DOHH2 (cell line): ENCODE measurements around the gene ILDR2.

ENCODE experiments used
- H3F3A ChIP-seq: fragments of 200-600 bp; sonication (generic), shearing (Covaris generic); 2 replicates; pipeline ENCODE4 v1.6.0; 2016; ENCODE audit warnings: antibody characterized with exemption, mild to moderate bottlenecking; ENCODE audit not compliant: control insufficient read depth, insufficient read depth
- H3K27ac ChIP-seq: fragments of 200-600 bp; sonication (generic); 2 replicates; pipeline ENCODE4 v1.5.1; 2014; ENCODE audit warnings: low read depth, mild to moderate bottlenecking, low read length, moderate library complexity
- H3K27me3 ChIP-seq: fragments of 200-600 bp; sonication (generic); 2 replicates; pipeline ENCODE4 v1.6.1; 2014; ENCODE audit warnings: mild to moderate bottlenecking, low read length, mixed read lengths; ENCODE audit not compliant: control insufficient read depth
- H3K36me3 ChIP-seq: fragments of 200-600 bp; sonication (generic); 2 replicates; pipeline ENCODE4 v1.6.1; 2014; ENCODE audit warnings: mild to moderate bottlenecking, low read length, moderate library complexity, mixed read lengths; ENCODE audit not compliant: control insufficient read depth
- H3K4me1 ChIP-seq: fragments of 200-600 bp; sonication (generic); 2 replicates; pipeline ENCODE4 v1.6.1; 2014; ENCODE audit warnings: mild to moderate bottlenecking, low read length, mixed read lengths; ENCODE audit not compliant: control insufficient read depth
- H3K4me2 ChIP-seq: fragments of 200-600 bp; sonication (generic); 2 replicates; pipeline ENCODE4 v1.6.0; 2014; ENCODE audit warnings: mild to moderate bottlenecking, low read length, moderate library complexity
- H3K4me3 ChIP-seq: fragments of 200-600 bp; sonication (generic); 2 replicates; pipeline ENCODE4 v1.5.1; 2014; ENCODE audit warnings: mild to moderate bottlenecking, low read length, mixed read lengths
- H3K79me2 ChIP-seq: fragments of 200-600 bp; sonication (generic); 2 replicates; pipeline ENCODE4 v1.6.1; 2014; ENCODE audit warnings: mild to moderate bottlenecking, low read length, mixed read lengths; ENCODE audit not compliant: control insufficient read depth
- H3K9me2 ChIP-seq: fragments of 200-600 bp; sonication (generic); replicated peaks from 2 replicates; pipeline ENCODE4 v1.6.1; 2014; ENCODE audit warnings: mild to moderate bottlenecking, low read length, mixed read lengths; ENCODE audit not compliant: control insufficient read depth
- H3K9me3 ChIP-seq: fragments of 200-600 bp; sonication (generic); 2 replicates; pipeline ENCODE4 v1.6.1; 2014; ENCODE audit warnings: antibody characterized with exemption, low read length, mixed read lengths; ENCODE audit not compliant: control insufficient read depth, insufficient read depth
- H4K20me1 ChIP-seq: fragments of 200-600 bp; sonication (generic); 2 replicates; pipeline ENCODE4 v1.6.0; 2014; ENCODE audit warnings: low read depth, mild to moderate bottlenecking, antibody characterized with exemption, low read length, moderate library complexity; ENCODE audit not compliant: control insufficient read depth, insufficient read depth
- EZH2phosphoT487 ChIP-seq: fragments of 200-600 bp; sonication (generic); IDR thresholded peaks from 2 replicates; pipeline ENCODE4 v1.6.1; 2017; ENCODE audit warnings: borderline replicate concordance, mild to moderate bottlenecking, antibody characterized with exemption, low read length, moderate library complexity, mixed read lengths
- TF ChIP-seq, protein P1 (sequence below): fragments of 200-600 bp; sonication (generic); IDR thresholded peaks from one replicate; pipeline ENCODE4 v1.5.1; 2014; ENCODE audit warnings: antibody characterized with exemption, mild to moderate bottlenecking, low read depth, low read length; ENCODE audit not compliant: poor library complexity, severe bottlenecking

Gene ILDR2

DNA sequence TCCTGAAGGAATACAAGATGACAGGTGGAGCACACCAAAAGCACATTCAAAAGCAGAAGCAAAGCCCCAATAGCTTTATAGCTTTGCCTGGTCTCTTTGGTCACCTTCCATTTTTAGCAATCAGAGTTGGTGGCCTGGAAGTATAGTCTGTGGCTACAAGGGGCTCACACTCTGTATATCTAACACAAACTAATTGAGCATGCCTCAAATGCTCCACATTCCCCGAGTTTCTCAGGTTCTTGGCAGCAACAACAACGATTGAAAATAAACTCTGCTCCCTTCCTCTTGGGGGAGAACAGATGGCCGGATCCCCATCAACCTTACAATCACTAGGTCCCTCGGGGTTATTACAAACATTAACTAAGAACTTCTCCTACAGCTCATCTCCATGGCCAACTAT, 74.4 kb downstream of the ILDR2 start:
- Histone ChIP-seq H3K4me3 (no peak overlapping the region), H3K9me3 (no peaks in the 10 kb centered on the region), H3F3A (no peaks in the 10 kb centered on the region), H3K27ac (no peak overlapping the region), H3K27me3 (no peaks in the 10 kb centered on the region), H3K4me2 (no peak overlapping the region), H3K9me2 (no peaks in the 10 kb centered on the region), H4K20me1 (no peaks in the 10 kb centered on the region), H3K4me1 (peaks cover 6% of the 10 kb centered on the region; the same call in 1 of the 2 replicates), H3K79me2 (no peaks in the 10 kb centered on the region), H3K36me3 (no peaks in the 10 kb centered on the region)
- TF ChIP-seq, protein P1, sequence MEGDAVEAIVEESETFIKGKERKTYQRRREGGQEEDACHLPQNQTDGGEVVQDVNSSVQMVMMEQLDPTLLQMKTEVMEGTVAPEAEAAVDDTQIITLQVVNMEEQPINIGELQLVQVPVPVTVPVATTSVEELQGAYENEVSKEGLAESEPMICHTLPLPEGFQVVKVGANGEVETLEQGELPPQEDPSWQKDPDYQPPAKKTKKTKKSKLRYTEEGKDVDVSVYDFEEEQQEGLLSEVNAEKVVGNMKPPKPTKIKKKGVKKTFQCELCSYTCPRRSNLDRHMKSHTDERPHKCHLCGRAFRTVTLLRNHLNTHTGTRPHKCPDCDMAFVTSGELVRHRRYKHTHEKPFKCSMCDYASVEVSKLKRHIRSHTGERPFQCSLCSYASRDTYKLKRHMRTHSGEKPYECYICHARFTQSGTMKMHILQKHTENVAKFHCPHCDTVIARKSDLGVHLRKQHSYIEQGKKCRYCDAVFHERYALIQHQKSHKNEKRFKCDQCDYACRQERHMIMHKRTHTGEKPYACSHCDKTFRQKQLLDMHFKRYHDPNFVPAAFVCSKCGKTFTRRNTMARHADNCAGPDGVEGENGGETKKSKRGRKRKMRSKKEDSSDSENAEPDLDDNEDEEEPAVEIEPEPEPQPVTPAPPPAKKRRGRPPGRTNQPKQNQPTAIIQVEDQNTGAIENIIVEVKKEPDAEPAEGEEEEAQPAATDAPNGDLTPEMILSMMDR, result no peak
- TF ChIP-seq EZH2phosphoT487, result no peak

GRCh38 chr1:166899769-166900168, 75.6 kb downstream of the ILDR2 start:
- no peaks in the 10 kb centered on the region for H3F3A ChIP-seq
- H3K4me1 ChIP-seq, result peaks cover 6% of the 10 kb centered on the region; the same call in 1 of the 2 replicates
- H3K27me3 ChIP-seq, result peaks cover 3% of the 10 kb centered on the region; the same call in 1 of the 2 replicates
- no peak overlapping the region for H3K4me3 ChIP-seq
- H3K79me2 ChIP-seq, result no peaks in the 10 kb centered on the region
- H3K9me3 ChIP-seq, result no peaks in the 10 kb centered on the region
- no peak overlapping the region for H3K4me2 ChIP-seq
- TF ChIP-seq EZH2phosphoT487, result no peak
- TF ChIP-seq, protein P1, result no peak
- no peaks in the 10 kb centered on the region for H3K36me3 ChIP-seq
- H3K9me2 ChIP-seq, result no peaks in the 10 kb centered on the region
- H3K27ac ChIP-seq, result no peak overlapping the region
- no peaks in the 10 kb centered on the region for H4K20me1 ChIP-seq

DNA sequence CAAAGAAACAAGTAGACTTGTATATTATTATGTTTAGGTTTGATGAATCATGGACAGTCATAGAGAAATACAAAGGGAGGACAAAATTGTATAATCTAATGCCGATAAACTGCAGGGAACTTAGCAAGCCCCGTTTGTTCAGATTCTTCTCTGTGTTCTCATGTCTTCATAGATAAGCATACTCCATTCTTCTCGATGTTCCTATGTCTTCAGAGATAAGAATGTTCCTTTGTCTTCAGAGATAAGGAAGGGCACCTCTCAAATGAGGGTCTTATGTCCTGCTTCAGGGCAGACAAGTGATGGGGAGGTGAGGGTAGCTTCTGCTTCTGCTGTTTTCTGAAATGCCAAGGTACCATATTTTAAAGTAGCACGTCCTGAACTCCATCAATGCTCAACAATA, 79.6 kb downstream of the ILDR2 start:
- Histone ChIP-seq H3K4me1 (no peaks in the 10 kb centered on the region), H3K9me2 (no peaks in the 10 kb centered on the region), H3K9me3 (no peaks in the 10 kb centered on the region), H4K20me1 (no peaks in the 10 kb centered on the region), H3K36me3 (no peaks in the 10 kb centered on the region), H3K4me3 (no peak overlapping the region), H3K79me2 (no peaks in the 10 kb centered on the region), H3K4me2 (no peak overlapping the region), H3K27ac (no peak overlapping the region), H3F3A (no peaks in the 10 kb centered on the region), H3K27me3 (peaks cover 16% of the 10 kb centered on the region)
- TF ChIP-seq, protein P1, result no peak
- no peak for TF ChIP-seq EZH2phosphoT487
